WTC11 (cell line): ENCODE results near the gene PDK2.

Experiments
- CTCF ChIP-seq: fragments of 200-600 bp; IDR thresholded peaks from 2 replicates; pipeline ENCODE4 v1.8.0; 2022; ENCODE audit warnings: antibody characterized with exemption
- MXD4 ChIP-seq: fragments of 250-450 bp; sonication (Bioruptor Pico); IDR thresholded peaks from 2 replicates; pipeline ENCODE4 v1.8.0; 2021; ENCODE audit warnings: mild to moderate bottlenecking, moderate library complexity, borderline replicate concordance
- TF ChIP-seq, protein P1 (sequence below): sonication (generic); formaldehyde crosslinking; IDR thresholded peaks from 2 replicates; pipeline ENCODE4 v1.8.1; 2022; ENCODE audit warnings: low read depth, mild to moderate bottlenecking, moderate library complexity, missing genetic modification reagents, borderline replicate concordance

GRCh38 chr17:50106393-50107131 is 11.4 kb downstream of the PDK2 start:
- TF ChIP-seq, protein P1, sequence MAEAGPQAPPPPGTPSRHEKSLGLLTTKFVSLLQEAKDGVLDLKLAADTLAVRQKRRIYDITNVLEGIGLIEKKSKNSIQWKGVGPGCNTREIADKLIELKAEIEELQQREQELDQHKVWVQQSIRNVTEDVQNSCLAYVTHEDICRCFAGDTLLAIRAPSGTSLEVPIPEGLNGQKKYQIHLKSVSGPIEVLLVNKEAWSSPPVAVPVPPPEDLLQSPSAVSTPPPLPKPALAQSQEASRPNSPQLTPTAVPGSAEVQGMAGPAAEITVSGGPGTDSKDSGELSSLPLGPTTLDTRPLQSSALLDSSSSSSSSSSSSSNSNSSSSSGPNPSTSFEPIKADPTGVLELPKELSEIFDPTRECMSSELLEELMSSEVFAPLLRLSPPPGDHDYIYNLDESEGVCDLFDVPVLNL (CRISPR knock-in tag): no peak
- TF ChIP-seq MXD4 (CRISPR knock-in tag) (no peak), CTCF (no peak)
